GM12878 (cell line): Measurements from ENCODE around the gene CCDC106. TPM values are rescaled to one million over a fixed set of nuclear protein-coding genes. Genes with fewer than 3 reads are reported as not detected.

ENCODE experiments used
- ATAC-seq: fragments of 200-7000 bp; cut with Tn5 transposase; 3 replicates; pipeline ENCODE4 v1.9.1; 2020; ENCODE audit warnings: mild to moderate bottlenecking, moderate library complexity
- BruUV-seq: library from RNA; stranded (reverse); fragments of 400-500 nt; replicated peaks from 2 replicates; lab custom pipeline; 2021; lab: Mats Ljungman, UMichigan
- CTCF ChIA-PET: fragments of 300-600 bp; sonication (Branson Sonifier 250); formaldehyde crosslinking; extraction: SDS; loops from one replicate; lab custom pipeline; 2021; ENCODE audit warnings: inconsistent platforms; lab: Yijun Ruan, JAX
- POLR2A ChIA-PET: fragments of 350-600 bp; formaldehyde crosslinking; extraction: SDS; loops from one replicate; lab custom pipeline; 2021; ENCODE audit warnings: inconsistent platforms; lab: Charles Lee
- RAD21 ChIA-PET: fragments of 300-600 bp; sonication (Branson Sonifier 250); formaldehyde crosslinking; loops from one replicate; lab custom pipeline; 2023; ENCODE audit warnings: antibody characterized with exemption; ENCODE audit not compliant: unreplicated experiment; lab: Charles Lee
- SMC1A ChIA-PET: fragments of 300-600 bp; sonication (Branson Sonifier 250); formaldehyde crosslinking; loops from one replicate; lab custom pipeline; 2023; ENCODE audit not compliant: unreplicated experiment, uncharacterized antibody; lab: Charles Lee
- DNase-seq: peaks from one replicate; pipeline ENCODE4 v3.0.0-alpha.2; 2011; ENCODE audit warnings: low read depth, low spot score
- FAIRE-seq: peaks from 3 replicates; lab custom pipeline; 2011; peaks lifted over from hg19 to GRCh38; lab: Jason Lieb, UNC
- H2AFZ ChIP-seq: 2 replicates; pipeline ENCODE4 v1.6.0; 2011; ENCODE audit warnings: low read depth, low read length, control low read depth; ENCODE audit not compliant: control insufficient read depth
- H3K27ac ChIP-seq: 2 replicates; pipeline ENCODE4 v1.5.1; 2011; ENCODE audit warnings: control low read depth; ENCODE audit not compliant: control insufficient read depth, insufficient read depth
- H3K27me3 ChIP-seq, 2 experiments: replicated peaks in 1 of 2; 2 replicates each; pipeline versions ENCODE4 v1.6.0 to v1.6.1; 2011; ENCODE audit warnings: low read length in 1 of 2; ENCODE audit not compliant: control insufficient read depth in 2 of 2, insufficient read depth in 2 of 2
- H3K36me3 ChIP-seq, 2 experiments: 2 replicates each; pipeline ENCODE4 v1.5.1; 2011; ENCODE audit warnings: low read length in 1 of 2; ENCODE audit not compliant: control insufficient read depth in 2 of 2, insufficient read depth in 2 of 2
- H3K4me1 ChIP-seq: 2 replicates; pipeline ENCODE4 v1.6.1; 2011; ENCODE audit warnings: mild to moderate bottlenecking, low read length, moderate library complexity, mixed read lengths; ENCODE audit not compliant: control insufficient read depth, insufficient read depth
- H3K4me2 ChIP-seq: 2 replicates; pipeline ENCODE4 v1.6.0; 2011; ENCODE audit warnings: control low read depth; ENCODE audit not compliant: control insufficient read depth, insufficient read depth
- H3K4me3 ChIP-seq: fragments of 200-600 bp; sonication (generic); 2 replicates; pipeline ENCODE4 v1.5.1; 2016
- H3K79me2 ChIP-seq: 2 replicates; pipeline ENCODE4 v1.6.0; 2011; ENCODE audit warnings: low read length; ENCODE audit not compliant: control insufficient read depth, insufficient read depth
- H3K9ac ChIP-seq: 2 replicates; pipeline ENCODE4 v1.8.0; 2011; ENCODE audit warnings: low read length, control low read depth, mixed read lengths; ENCODE audit not compliant: control insufficient read depth, insufficient read depth
- H3K9me3 ChIP-seq: replicated peaks from 3 replicates; pipeline ENCODE4 v1.5.1; 2011; ENCODE audit warnings: mild to moderate bottlenecking, low read length; ENCODE audit not compliant: control insufficient read depth, insufficient read depth
- H4K20me1 ChIP-seq: 2 replicates; pipeline ENCODE4 v1.6.0; 2011; ENCODE audit not compliant: control insufficient read depth, insufficient read depth
- ATF7 ChIP-seq: fragments of 450-650 bp; IDR thresholded peaks from 2 replicates; pipeline ENCODE4 v1.6.1; 2016; ENCODE audit warnings: low read depth, mild to moderate bottlenecking
- CBX3 ChIP-seq: fragments of 200-600 bp; sonication (generic); IDR thresholded peaks from 2 replicates; pipeline ENCODE4 v1.6.1; 2016; ENCODE audit warnings: low read depth, borderline replicate concordance
- CBX5 ChIP-seq: sonication (generic); IDR thresholded peaks from 2 replicates; pipeline ENCODE4 v1.6.1; 2016; ENCODE audit warnings: low read depth, moderate library complexity, mild to moderate bottlenecking, inconsistent platforms
- CHD2 ChIP-seq: IDR thresholded peaks from 2 replicates; pipeline ENCODE4 v1.6.1; 2011; ENCODE audit warnings: low read depth, low read length, improper control_type of control experiment, borderline replicate concordance
- HCFC1 ChIP-seq: fragments of 150-350 bp; IDR thresholded peaks from 2 replicates; pipeline ENCODE4 v1.6.1; 2014; ENCODE audit warnings: low read length
- MEF2A ChIP-seq: IDR thresholded peaks from 2 replicates; pipeline ENCODE4 v1.6.1; 2011; ENCODE audit warnings: low read depth, mild to moderate bottlenecking, low read length, moderate library complexity; ENCODE audit not compliant: insufficient read depth
- PML ChIP-seq: IDR thresholded peaks from 2 replicates; pipeline ENCODE4 v1.6.1; 2012; ENCODE audit warnings: low read length, inconsistent platforms
- RELA ChIP-seq: fragments of 450-650 bp; IDR thresholded peaks from 2 replicates; pipeline ENCODE4 v1.8.0; 2014; ENCODE audit warnings: borderline replicate concordance; ENCODE audit not compliant: partially characterized antibody
- RFX5 ChIP-seq: IDR thresholded peaks from 2 replicates; pipeline ENCODE4 v1.6.1; 2011; ENCODE audit warnings: low read depth, low read length, improper control_type of control experiment
- SMC3 ChIP-seq: IDR thresholded peaks from 2 replicates; pipeline ENCODE4 v1.6.1; 2011; ENCODE audit warnings: low read length, improper control_type of control experiment, borderline replicate concordance
- SPI1 ChIP-seq: IDR thresholded peaks from 2 replicates; pipeline ENCODE4 v1.6.1; 2011; ENCODE audit warnings: low read depth, mild to moderate bottlenecking, low read length, moderate library complexity, borderline replicate concordance; ENCODE audit not compliant: insufficient read depth
- ZNF274 ChIP-seq: IDR thresholded peaks from one replicate; pipeline ENCODE4 v1.8.0; 2011; ENCODE audit not compliant: insufficient read length, insufficient read depth
- WGBS: methylation state at CpG from one replicate; pipeline ENCODE4 v1.1.6; 2016; ENCODE audit warnings: low lambda C conversion rate; ENCODE audit not compliant: insufficient replicate concordance, insufficient coverage; ENCODE audit errors: missing lambda C conversion rate; 5-methylcytosine and 5-hydroxymethylcytosine counted together
- in situ Hi-C: fragments of 300-500 bp; cut with MboI; formaldehyde crosslinking; loops from 9 replicates; pipeline ENCODE4 v1.14.3; 2018; ENCODE audit warnings: mixed read lengths
- intact Hi-C: fragments of 100-400 bp; cut with micrococcal nuclease; formaldehyde crosslinking; loops from one replicate; pipeline ENCODE4 v1.14.2; 2022; ENCODE audit not compliant: unreplicated experiment
- polyA plus RNA-seq, 11 experiments: library from polyadenylated mRNA; depleted of rRNA in 4 of 11; unstranded in 6 of 11; stranded (reverse) in 5 of 11; fragments of >200 nt; fragmentation: Nextera tagmentation in 4 of 11; fragmentation: Illumina TruSeq in 1 of 11; extraction: Ambion mirVana in 4 of 11; extraction: Trizol in 1 of 11; gene quantifications; 1 replicate in 1 of 11; 2 replicates in 10 of 11; pipeline versions ENCODE4 v1.2.1 to v1.2.3, GENCODE V29; 2011 to 2016; ENCODE audit warnings: inconsistent platforms in 2 of 11, missing spikeins in 2 of 11, low read depth in 1 of 11
- total RNA-seq, 4 experiments: library from RNA; depleted of rRNA in 3 of 4; stranded (reverse); fragments of >200 nt in 3 of 4; fragmentation: Illumina TruSeq in 1 of 4; extraction: Trizol in 1 of 4; gene quantifications; 2 replicates each; pipeline versions ENCODE4 v1.2.1 to v1.2.3, GENCODE V29; 2013 to 2021
- TF ChIP-seq, protein P1 (sequence below): fragments of 450-650 bp; IDR thresholded peaks from 2 replicates; pipeline ENCODE4 v1.6.1; 2017; ENCODE audit warnings: antibody characterized with exemption, mild to moderate bottlenecking, moderate library complexity
- TF ChIP-seq, protein P2 (sequence below): fragments of 150-350 bp; IDR thresholded peaks from 2 replicates; pipeline ENCODE4 v1.6.1; 2014; ENCODE audit warnings: mild to moderate bottlenecking, low read depth, low read length
- TF ChIP-seq, protein P3 (sequence below): fragments of 450-650 bp; IDR thresholded peaks from 2 replicates; pipeline ENCODE4 v1.6.1; 2016; ENCODE audit warnings: mild to moderate bottlenecking

The CCDC106 gene
- total and polyA plus RNA-seq, 10 of the 15 experiments (the other 5 are each of a cell fraction or from before 2014, with no cell fraction given): 0.04 to 35.9 (median 19.8) TPM

DNA sequence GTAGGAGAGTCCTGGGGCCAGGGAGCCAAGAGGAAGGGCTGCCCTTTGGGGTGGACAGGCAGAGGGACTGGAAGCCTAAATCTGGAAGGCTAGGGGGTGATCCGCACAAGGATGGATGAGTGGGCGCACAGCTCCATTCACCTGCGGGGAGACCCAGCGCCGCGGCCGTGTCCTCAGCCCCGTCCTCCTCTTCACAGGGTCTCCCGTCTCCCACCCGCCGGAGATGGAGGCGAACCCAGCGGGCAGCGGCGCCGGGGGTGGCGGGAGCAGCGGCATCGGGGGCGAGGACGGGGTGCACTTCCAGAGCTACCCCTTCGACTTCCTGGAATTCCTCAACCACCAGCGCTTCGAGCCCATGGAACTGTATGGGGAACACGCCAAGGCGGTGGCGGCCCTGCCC, 34.6 kb upstream of the CCDC106 start (continued):
- TF ChIP-seq MEF2A (no peak), ZNF274 (no peak), SPI1 (no peak)

DNA sequence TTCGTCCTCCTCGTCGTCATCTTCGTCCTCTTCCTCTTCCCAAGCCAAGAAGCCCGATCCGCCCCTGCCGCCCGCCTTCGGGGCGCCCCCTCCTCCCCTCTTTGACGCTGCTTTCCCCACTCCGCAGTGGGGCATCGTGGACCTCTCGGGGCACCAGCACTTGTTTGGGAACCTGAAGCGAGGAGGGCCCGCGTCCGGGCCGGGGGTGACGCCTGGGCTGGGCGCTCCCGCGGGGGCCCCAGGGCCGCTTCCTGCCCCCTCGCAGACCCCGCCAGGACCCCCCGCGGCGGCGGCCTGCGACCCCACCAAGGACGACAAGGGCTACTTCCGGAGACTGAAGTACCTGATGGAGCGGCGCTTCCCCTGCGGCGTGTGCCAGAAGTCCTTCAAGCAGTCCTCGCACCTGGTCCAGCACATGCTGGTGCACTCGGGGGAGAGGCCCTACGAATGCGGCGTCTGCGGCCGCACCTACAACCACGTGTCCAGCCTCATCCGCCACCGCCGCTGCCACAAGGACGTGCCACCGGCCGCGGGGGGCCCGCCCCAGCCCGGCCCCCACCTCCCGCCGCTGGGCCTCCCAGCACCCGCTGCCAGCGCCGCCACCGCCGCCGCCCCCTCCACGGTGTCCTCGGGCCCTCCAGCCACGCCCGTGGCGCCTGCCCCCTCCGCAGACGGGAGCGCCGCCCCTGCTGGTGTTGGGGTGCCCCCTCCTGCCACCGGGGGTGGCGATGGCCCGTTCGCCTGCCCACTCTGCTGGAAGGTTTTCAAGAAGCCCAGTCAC, 33.9 kb upstream of the CCDC106 start:
- Histone ChIP-seq H3K4me2 (no peak overlapping the region), H2AFZ (no peak overlapping the region), H3K36me3 (peaks cover 12 to 15% of the 10 kb centered on the region in 2 experiments), H3K4me3 (no peak overlapping the region), H3K9me3 (peaks cover 2% of the 10 kb centered on the region; the same call in 2 of the 3 replicates), H4K20me1 (peaks cover 3% of the 10 kb centered on the region; the same call in 1 of the 2 replicates), H3K27me3 (no peaks in the 10 kb centered on the region), H3K27ac (no peak overlapping the region), H3K4me1 (peaks cover 4% of the 10 kb centered on the region), H3K9ac (no peak overlapping the region), H3K79me2 (peaks cover 6% of the 10 kb centered on the region)
- ChIA-PET POLR2A (no interaction called here), CTCF (no interaction called here), SMC1A (no interaction called here), RAD21 (no interaction called here)
- intact Hi-C loops: no loop called here
- 97% methylated on average over 42 of the region's 75 CpGs for WGBS
- in situ Hi-C loops: no loop called here
- FAIRE-seq (no peak), DNase-seq (no peak), ATAC-seq (no peak)
- BruUV-seq: no TSS peak
- TF ChIP-seq RFX5 (no peak), HCFC1 (no peak), RELA (no peak), CBX3 (no peak), PML (no peak), ATF7 (no peak), CBX5 (no peak), SMC3 (no peak), CHD2 (no peak)
- TF ChIP-seq, protein P1, sequence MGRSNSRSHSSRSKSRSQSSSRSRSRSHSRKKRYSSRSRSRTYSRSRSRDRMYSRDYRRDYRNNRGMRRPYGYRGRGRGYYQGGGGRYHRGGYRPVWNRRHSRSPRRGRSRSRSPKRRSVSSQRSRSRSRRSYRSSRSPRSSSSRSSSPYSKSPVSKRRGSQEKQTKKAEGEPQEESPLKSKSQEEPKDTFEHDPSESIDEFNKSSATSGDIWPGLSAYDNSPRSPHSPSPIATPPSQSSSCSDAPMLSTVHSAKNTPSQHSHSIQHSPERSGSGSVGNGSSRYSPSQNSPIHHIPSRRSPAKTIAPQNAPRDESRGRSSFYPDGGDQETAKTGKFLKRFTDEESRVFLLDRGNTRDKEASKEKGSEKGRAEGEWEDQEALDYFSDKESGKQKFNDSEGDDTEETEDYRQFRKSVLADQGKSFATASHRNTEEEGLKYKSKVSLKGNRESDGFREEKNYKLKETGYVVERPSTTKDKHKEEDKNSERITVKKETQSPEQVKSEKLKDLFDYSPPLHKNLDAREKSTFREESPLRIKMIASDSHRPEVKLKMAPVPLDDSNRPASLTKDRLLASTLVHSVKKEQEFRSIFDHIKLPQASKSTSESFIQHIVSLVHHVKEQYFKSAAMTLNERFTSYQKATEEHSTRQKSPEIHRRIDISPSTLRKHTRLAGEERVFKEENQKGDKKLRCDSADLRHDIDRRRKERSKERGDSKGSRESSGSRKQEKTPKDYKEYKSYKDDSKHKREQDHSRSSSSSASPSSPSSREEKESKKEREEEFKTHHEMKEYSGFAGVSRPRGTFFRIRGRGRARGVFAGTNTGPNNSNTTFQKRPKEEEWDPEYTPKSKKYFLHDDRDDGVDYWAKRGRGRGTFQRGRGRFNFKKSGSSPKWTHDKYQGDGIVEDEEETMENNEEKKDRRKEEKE: no peak
- TF ChIP-seq, protein P2, sequence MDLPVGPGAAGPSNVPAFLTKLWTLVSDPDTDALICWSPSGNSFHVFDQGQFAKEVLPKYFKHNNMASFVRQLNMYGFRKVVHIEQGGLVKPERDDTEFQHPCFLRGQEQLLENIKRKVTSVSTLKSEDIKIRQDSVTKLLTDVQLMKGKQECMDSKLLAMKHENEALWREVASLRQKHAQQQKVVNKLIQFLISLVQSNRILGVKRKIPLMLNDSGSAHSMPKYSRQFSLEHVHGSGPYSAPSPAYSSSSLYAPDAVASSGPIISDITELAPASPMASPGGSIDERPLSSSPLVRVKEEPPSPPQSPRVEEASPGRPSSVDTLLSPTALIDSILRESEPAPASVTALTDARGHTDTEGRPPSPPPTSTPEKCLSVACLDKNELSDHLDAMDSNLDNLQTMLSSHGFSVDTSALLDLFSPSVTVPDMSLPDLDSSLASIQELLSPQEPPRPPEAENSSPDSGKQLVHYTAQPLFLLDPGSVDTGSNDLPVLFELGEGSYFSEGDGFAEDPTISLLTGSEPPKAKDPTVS: no peak
- TF ChIP-seq, protein P3, sequence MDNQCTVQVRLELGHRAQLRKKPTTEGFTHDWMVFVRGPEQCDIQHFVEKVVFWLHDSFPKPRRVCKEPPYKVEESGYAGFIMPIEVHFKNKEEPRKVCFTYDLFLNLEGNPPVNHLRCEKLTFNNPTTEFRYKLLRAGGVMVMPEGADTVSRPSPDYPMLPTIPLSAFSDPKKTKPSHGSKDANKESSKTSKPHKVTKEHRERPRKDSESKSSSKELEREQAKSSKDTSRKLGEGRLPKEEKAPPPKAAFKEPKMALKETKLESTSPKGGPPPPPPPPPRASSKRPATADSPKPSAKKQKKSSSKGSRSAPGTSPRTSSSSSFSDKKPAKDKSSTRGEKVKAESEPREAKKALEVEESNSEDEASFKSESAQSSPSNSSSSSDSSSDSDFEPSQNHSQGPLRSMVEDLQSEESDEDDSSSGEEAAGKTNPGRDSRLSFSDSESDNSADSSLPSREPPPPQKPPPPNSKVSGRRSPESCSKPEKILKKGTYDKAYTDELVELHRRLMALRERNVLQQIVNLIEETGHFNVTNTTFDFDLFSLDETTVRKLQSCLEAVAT: no peak
